ENCODE measurements around the gene TDRD7. TPM values are rescaled to one million over a fixed set of nuclear protein-coding genes. Genes with fewer than 3 reads are reported as not detected.

TDRD7 gene
- total RNA-seq, 2 donors from 2014 or later = 9.3 to 18.0 TPM

- Histone ChIP-seq H3K36me3 (no peaks in the 10 kb centered on the region), H3K27me3 (replicated peaks; ENCODE audit: insufficient read depth) (no peaks in the 10 kb centered on the region), H3K4me1 (replicated peaks) (peaks cover 6% of the 10 kb centered on the region), H3K9me3 (no peaks in the 10 kb centered on the region), H3K4me3 (no peak overlapping the region), H3K27ac (no peak overlapping the region)
- no peak for TF ChIP-seq POLR2A (IDR thresholded peaks at IDR 0.05)
- TF ChIP-seq, protein P1, sequence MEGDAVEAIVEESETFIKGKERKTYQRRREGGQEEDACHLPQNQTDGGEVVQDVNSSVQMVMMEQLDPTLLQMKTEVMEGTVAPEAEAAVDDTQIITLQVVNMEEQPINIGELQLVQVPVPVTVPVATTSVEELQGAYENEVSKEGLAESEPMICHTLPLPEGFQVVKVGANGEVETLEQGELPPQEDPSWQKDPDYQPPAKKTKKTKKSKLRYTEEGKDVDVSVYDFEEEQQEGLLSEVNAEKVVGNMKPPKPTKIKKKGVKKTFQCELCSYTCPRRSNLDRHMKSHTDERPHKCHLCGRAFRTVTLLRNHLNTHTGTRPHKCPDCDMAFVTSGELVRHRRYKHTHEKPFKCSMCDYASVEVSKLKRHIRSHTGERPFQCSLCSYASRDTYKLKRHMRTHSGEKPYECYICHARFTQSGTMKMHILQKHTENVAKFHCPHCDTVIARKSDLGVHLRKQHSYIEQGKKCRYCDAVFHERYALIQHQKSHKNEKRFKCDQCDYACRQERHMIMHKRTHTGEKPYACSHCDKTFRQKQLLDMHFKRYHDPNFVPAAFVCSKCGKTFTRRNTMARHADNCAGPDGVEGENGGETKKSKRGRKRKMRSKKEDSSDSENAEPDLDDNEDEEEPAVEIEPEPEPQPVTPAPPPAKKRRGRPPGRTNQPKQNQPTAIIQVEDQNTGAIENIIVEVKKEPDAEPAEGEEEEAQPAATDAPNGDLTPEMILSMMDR (IDR thresholded peaks at IDR 0.05) = no peak
- WGBS = 48% methylated on average over 4 of the region's 4 CpGs
- DNase-seq (ENCODE audit: low spot score) = no peak
- intact Hi-C loops (cut with DNase I) = loop anchor here (5.0 kb wide), 2 partner anchors 184 to 204 kb away; no protein-coding TSS in a partner anchor
Measured at GRCh38 chr9:97413462-97413861, 1.6 kb downstream of the TDRD7 start.

- DNase-seq (ENCODE audit: low spot score) = no peak
- no peak overlapping the region for H3K27ac ChIP-seq
- no peaks in the 10 kb centered on the region for H3K36me3 ChIP-seq
- H3K9me3 ChIP-seq = no peaks in the 10 kb centered on the region
- TF ChIP-seq POLR2AphosphoS5 (IDR thresholded peaks at IDR 0.05) (no peak), POLR2A (IDR thresholded peaks at IDR 0.05) (no peak)
- TF ChIP-seq, protein P1 (IDR thresholded peaks at IDR 0.05) = no peak
- intact Hi-C loops (cut with DNase I) = no loop called here
- WGBS = 87% methylated on average over 2 of the region's 2 CpGs
- no peaks in the 10 kb centered on the region for H3K27me3 ChIP-seq (replicated peaks; ENCODE audit: insufficient read depth)
- peaks cover 6% of the 10 kb centered on the region for H3K4me1 ChIP-seq (replicated peaks)
- no peak overlapping the region for H3K4me3 ChIP-seq
Measured at GRCh38 chr9:97415146-97415545, 3.2 kb downstream of the TDRD7 start.

- Histone ChIP-seq H3K4me1 (replicated peaks) (no peaks in the 10 kb centered on the region), H3K36me3 (no peaks in the 10 kb centered on the region), H3K27me3 (replicated peaks; ENCODE audit: insufficient read depth) (no peaks in the 10 kb centered on the region), H3K4me3 (no peak overlapping the region), H3K9me3 (no peaks in the 10 kb centered on the region), H3K27ac (no peak overlapping the region)
- TF ChIP-seq POLR2AphosphoS5 (IDR thresholded peaks at IDR 0.05) (no peak), POLR2A (IDR thresholded peaks at IDR 0.05) (no peak)
- TF ChIP-seq, protein P1 (IDR thresholded peaks at IDR 0.05) = no peak
- intact Hi-C loops (cut with DNase I) = no loop called here
- no peak for DNase-seq (ENCODE audit: low spot score)
- WGBS = 89% methylated on average over 3 of the region's 3 CpGs
Measured at GRCh38 chr9:97418880-97419279, 7.0 kb downstream of the TDRD7 start.

DNA sequence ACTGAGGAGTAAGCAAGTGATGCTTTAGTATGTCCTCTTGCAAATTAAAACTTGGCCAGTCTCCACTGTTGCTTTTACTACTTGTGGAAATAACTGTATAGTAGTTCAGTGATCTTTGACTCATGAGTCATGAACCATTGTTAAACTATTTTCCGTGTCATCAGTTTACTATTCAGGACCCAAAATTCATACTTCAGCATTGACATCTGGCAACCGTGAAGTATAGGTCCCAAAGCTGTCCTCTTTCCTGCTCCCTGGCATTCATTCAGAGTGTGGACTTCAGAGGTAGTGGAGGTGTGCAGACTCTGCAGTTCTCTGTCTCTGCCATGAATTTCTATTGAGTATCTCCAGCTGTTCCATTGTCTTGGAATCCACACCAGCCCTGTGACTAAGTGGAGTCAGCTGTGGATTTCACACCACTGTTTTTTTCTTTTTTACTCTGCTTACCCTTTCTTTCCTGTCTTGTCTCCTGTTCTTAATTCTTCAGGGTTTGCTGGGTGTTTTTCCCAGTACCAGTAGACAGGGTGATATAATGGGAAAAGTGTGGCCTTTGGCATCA lies 7.5 kb downstream of the TDRD7 start:
- intact Hi-C loops (cut with DNase I) = no loop called here
- no peaks in the 10 kb centered on the region for H3K27me3 ChIP-seq (replicated peaks; ENCODE audit: insufficient read depth)

More for the DNA sequence above, 7.5 kb downstream of the TDRD7 start:
- WGBS = 71% methylated on average over 2 of the region's 2 CpGs
- TF ChIP-seq, protein P1 (IDR thresholded peaks at IDR 0.05) = no peak
- TF ChIP-seq POLR2A (IDR thresholded peaks at IDR 0.05) (no peak), POLR2AphosphoS5 (IDR thresholded peaks at IDR 0.05) (no peak)
- Histone ChIP-seq H3K36me3 (no peaks in the 10 kb centered on the region), H3K27ac (no peak overlapping the region), H3K4me1 (replicated peaks) (no peaks in the 10 kb centered on the region), H3K9me3 (no peaks in the 10 kb centered on the region), H3K4me3 (no peak overlapping the region)
- DNase-seq (ENCODE audit: low spot score) = no peak

Data from prostate gland (tissue), 2 donors.